B cell (primary cell): ENCODE data around the gene LZTR1. TPM values are rescaled to one million over a fixed set of nuclear protein-coding genes. Genes with fewer than 3 reads are reported as not detected.

Experiments
- ATAC-seq: fragments of 200-7000 bp; cut with Tn5 transposase; one replicate; pipeline ENCODE4 v1.10.0; 2021; ENCODE audit warnings: low read depth, mild to moderate bottlenecking, moderate number of reproducible peaks, moderate library complexity
- CTCF ChIA-PET: fragments of 350-600 bp; sonication (Branson Sonifier 250); formaldehyde crosslinking; loops from one replicate; lab custom pipeline; 2021; ENCODE audit warnings: antibody characterized with exemption, inconsistent platforms; lab: Charles Lee
- POLR2A ChIA-PET: fragments of 350-600 bp; sonication (Branson Sonifier 250); formaldehyde crosslinking; loops from one replicate; lab custom pipeline; 2021; ENCODE audit warnings: antibody characterized with exemption; lab: Charles Lee
- DNase-seq: peaks from one replicate; pipeline ENCODE4 v3.0.0; 2013
- H2AFZ ChIP-seq: 2 replicates; pipeline ENCODE4 v1.6.1; 2012; ENCODE audit warnings: mild to moderate bottlenecking, low read depth, low read length; ENCODE audit not compliant: insufficient read depth, poor library complexity, severe bottlenecking
- H3K27ac ChIP-seq, 2 donors: 1 replicate in 1 of 2; 2 replicates in 1 of 2; pipeline ENCODE4 v1.5.1; 2012 to 2013; ENCODE audit warnings: low read length in 2 of 2, mild to moderate bottlenecking in 2 of 2, moderate library complexity in 1 of 2
- H3K27me3 ChIP-seq, 4 experiments: fragments of 200-600 bp in 1 of 4; sonication (generic) in 1 of 4; replicated peaks in 1 of 4; 1 replicate in 2 of 4; 2 replicates in 2 of 4; pipeline versions ENCODE4 v1.6.1 to v1.7.0; 2013 to 2016; ENCODE audit warnings: low read length in 3 of 4, mild to moderate bottlenecking in 2 of 4, mixed read lengths in 1 of 4, moderate library complexity in 1 of 4; ENCODE audit not compliant: insufficient read depth in 4 of 4, control insufficient read depth in 3 of 4; ENCODE audit errors: control extremely low read depth in 1 of 4
- H3K36me3 ChIP-seq, 2 experiments: replicated peaks in 1 of 2; 1 replicate in 1 of 2; 2 replicates in 1 of 2; pipeline versions ENCODE4 v1.6.1 to v1.7.1; 2013; ENCODE audit warnings: low read length in 1 of 2; ENCODE audit not compliant: insufficient read depth in 2 of 2, control insufficient read depth in 1 of 2; ENCODE audit errors: control extremely low read depth in 1 of 2, extremely low read depth in 1 of 2
- H3K4me1 ChIP-seq, 2 donors: fragments of 200-600 bp in 1 of 2; sonication (generic) in 1 of 2; 1 replicate in 1 of 2; 2 replicates in 1 of 2; pipeline versions ENCODE4 v1.5.1 to v1.6.1; 2013 to 2017; ENCODE audit warnings: low read length in 2 of 2; ENCODE audit not compliant: control insufficient read depth in 2 of 2, insufficient read depth in 2 of 2
- H3K4me2 ChIP-seq: replicated peaks from 2 replicates; pipeline ENCODE3; 2012; ENCODE audit warnings: mild to moderate bottlenecking, low read depth, low read length; ENCODE audit not compliant: poor library complexity, severe bottlenecking
- H3K4me3 ChIP-seq, 5 experiments: fragments of 200-600 bp in 1 of 5; sonication (generic) in 1 of 5; 1 replicate in 3 of 5; 2 replicates in 2 of 5; pipeline versions ENCODE4 v1.5.1 to v1.7.0; 2011 to 2016; ENCODE audit warnings: low read length in 4 of 5, mild to moderate bottlenecking in 4 of 5, low read depth in 2 of 5, control low read depth in 1 of 5, moderate library complexity in 1 of 5; ENCODE audit not compliant: insufficient read depth in 1 of 5; ENCODE audit errors: control extremely low read depth in 1 of 5, extremely low read depth in 1 of 5
- H3K79me2 ChIP-seq: fragments of 200-600 bp; sonication (generic); one replicate; pipeline ENCODE4 v1.6.0; 2016; ENCODE audit warnings: low read length; ENCODE audit not compliant: control insufficient read depth, insufficient read depth
- H3K9ac ChIP-seq: fragments of 200-600 bp; sonication (generic); 2 replicates; pipeline ENCODE4 v1.6.1; 2017; ENCODE audit warnings: mild to moderate bottlenecking, low read length, moderate library complexity
- H3K9me3 ChIP-seq, 3 donors: one replicate each; pipeline versions ENCODE4 v1.6.1 to v1.7.1; 2013; ENCODE audit warnings: low read length in 2 of 3; ENCODE audit not compliant: control insufficient read depth in 2 of 3, insufficient read depth in 1 of 3; ENCODE audit errors: control extremely low read depth in 1 of 3
- H4K20me1 ChIP-seq: 2 replicates; pipeline ENCODE4 v1.6.0; 2012; ENCODE audit warnings: mild to moderate bottlenecking, low read length; ENCODE audit not compliant: insufficient read depth, control insufficient read depth, poor library complexity, severe bottlenecking
- H3K27ac Mint-ChIP-seq: one replicate; pipeline ENCODE4 v1.8.0; 2021; ENCODE audit warnings: mixed read lengths
- H3K27me3 Mint-ChIP-seq: one replicate; pipeline ENCODE4 v1.8.0; 2021; ENCODE audit warnings: mixed read lengths
- H3K4me1 Mint-ChIP-seq: one replicate; pipeline ENCODE4 v1.8.0; 2021; ENCODE audit warnings: mixed read lengths
- H3K4me3 Mint-ChIP-seq: one replicate; pipeline ENCODE4 v1.8.0; 2021; ENCODE audit warnings: mixed read lengths
- H3K9me3 Mint-ChIP-seq: one replicate; pipeline ENCODE4 v1.8.0; 2022; ENCODE audit warnings: mixed read lengths; ENCODE audit not compliant: insufficient read depth
- EZH2 ChIP-seq: IDR thresholded peaks from 2 replicates; pipeline ENCODE4 v1.6.1; 2012; ENCODE audit warnings: borderline replicate concordance, low read depth, mild to moderate bottlenecking, moderate library complexity, low read length; ENCODE audit not compliant: insufficient read depth, poor library complexity, severe bottlenecking
- WGBS: methylation state at CpG from one replicate; pipeline ENCODE4 v1.1.5; 2013; ENCODE audit warnings: missing lambda C conversion rate; ENCODE audit not compliant: insufficient coverage; 5-methylcytosine and 5-hydroxymethylcytosine counted together
- intact Hi-C: fragments of 100-400 bp; cut with micrococcal nuclease; formaldehyde crosslinking; loops from one replicate; pipeline ENCODE4 v1.10.0; 2022
- polyA plus RNA-seq: library from polyadenylated mRNA; depleted of rRNA; stranded (reverse); fragments of >200 nt; gene quantifications from 2 replicates; pipeline ENCODE4 v1.2.3, GENCODE V29; 2012
- total RNA-seq, 2 donors: library from RNA; stranded (reverse); fragments of 120-200 nt in 1 of 2; gene quantifications; 1 replicate in 1 of 2; 2 replicates in 1 of 2; pipeline versions ENCODE4 v1.2.3 to v1.2.4, GENCODE V29; 2013 to 2022
- TF ChIP-seq, protein P1 (sequence below): fragments of 200-600 bp; IDR thresholded peaks from one replicate; pipeline ENCODE4 v1.8.0; 2022; ENCODE audit warnings: antibody characterized with exemption, mild to moderate bottlenecking

LZTR1 gene
- total and polyA plus RNA-seq, 2 donors (not counting 1 experiment from before 2014, with no cell fraction given): 75.7 to 94.8 TPM

DNA sequence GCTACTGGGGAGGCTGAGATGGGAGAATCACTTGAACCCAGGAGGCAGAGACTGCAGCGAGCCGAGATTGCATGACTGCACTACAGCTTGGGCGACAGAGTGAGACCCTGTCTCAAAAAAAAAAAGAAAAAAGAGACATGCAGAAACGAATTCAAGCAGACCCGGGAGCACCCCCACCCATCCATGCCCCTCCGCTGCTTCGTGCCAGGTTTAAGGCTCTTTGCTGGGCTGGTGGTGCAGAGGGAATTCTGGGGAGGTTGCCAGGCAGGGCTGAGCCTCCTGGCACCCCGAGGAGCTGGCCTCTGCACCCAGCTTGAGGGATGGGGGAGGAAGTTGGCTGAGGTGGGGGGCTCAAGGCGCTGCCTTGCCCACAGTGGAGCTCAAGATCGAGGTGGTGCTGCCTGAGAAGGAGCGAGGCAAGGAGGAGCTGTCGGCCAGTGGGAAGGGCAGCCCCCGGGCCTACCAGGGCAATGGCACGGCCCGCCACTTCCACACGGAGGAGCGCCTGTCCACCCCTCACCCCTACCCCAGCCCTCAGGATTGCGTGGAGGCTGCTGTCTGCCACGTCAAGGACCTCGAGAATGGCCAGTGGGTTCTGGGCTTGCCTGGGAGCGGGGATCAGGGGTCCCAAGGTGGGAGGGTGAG lies 9.0 kb upstream of the LZTR1 start:
- ATAC-seq: no peak
- Histone ChIP-seq H3K36me3 (no peaks in the 10 kb centered on the region), H3K4me3 (no peak overlapping the region), H3K79me2 (no peaks in the 10 kb centered on the region), H3K27ac (peak overlapping the region in 1 of 2 donors; percentile 30), H3K27me3 (no peaks in the 10 kb centered on the region), H4K20me1 (no peaks in the 10 kb centered on the region), H2AFZ (no peak overlapping the region), H3K9me3 (peaks cover 0 to 6% (median 0%) of the 10 kb centered on the region in 3 donors), H3K9ac (no peak overlapping the region), H3K4me2 (peak overlapping the region; percentile 47), H3K4me1 (peaks cover 25 to 37% of the 10 kb centered on the region in 2 donors)
- WGBS: 72% methylated on average over 10 of the region's 21 CpGs
- ChIA-PET CTCF (interaction anchor here (0.7 to 2.1 kb wide), 3 partner anchors 11 to 1121 kb away, joined by 3 to 5 read pairs (median 5); no protein-coding TSS in a partner anchor), POLR2A (interaction anchor here (0.7 kb wide), 1 partner anchor 47 kb away, joined by 3 read pairs; no protein-coding TSS in a partner anchor)
- Mint-ChIP-seq H3K9me3 (no peaks in the 10 kb centered on the region), H3K4me3 (no peak overlapping the region), H3K4me1 (peaks cover 29% of the 10 kb centered on the region), H3K27ac (no peak overlapping the region), H3K27me3 (no peaks in the 10 kb centered on the region)
- DNase-seq: no peak
- TF ChIP-seq, protein P1, sequence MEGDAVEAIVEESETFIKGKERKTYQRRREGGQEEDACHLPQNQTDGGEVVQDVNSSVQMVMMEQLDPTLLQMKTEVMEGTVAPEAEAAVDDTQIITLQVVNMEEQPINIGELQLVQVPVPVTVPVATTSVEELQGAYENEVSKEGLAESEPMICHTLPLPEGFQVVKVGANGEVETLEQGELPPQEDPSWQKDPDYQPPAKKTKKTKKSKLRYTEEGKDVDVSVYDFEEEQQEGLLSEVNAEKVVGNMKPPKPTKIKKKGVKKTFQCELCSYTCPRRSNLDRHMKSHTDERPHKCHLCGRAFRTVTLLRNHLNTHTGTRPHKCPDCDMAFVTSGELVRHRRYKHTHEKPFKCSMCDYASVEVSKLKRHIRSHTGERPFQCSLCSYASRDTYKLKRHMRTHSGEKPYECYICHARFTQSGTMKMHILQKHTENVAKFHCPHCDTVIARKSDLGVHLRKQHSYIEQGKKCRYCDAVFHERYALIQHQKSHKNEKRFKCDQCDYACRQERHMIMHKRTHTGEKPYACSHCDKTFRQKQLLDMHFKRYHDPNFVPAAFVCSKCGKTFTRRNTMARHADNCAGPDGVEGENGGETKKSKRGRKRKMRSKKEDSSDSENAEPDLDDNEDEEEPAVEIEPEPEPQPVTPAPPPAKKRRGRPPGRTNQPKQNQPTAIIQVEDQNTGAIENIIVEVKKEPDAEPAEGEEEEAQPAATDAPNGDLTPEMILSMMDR: no peak
- no peak for TF ChIP-seq EZH2
- intact Hi-C loops: no loop called here

DNA sequence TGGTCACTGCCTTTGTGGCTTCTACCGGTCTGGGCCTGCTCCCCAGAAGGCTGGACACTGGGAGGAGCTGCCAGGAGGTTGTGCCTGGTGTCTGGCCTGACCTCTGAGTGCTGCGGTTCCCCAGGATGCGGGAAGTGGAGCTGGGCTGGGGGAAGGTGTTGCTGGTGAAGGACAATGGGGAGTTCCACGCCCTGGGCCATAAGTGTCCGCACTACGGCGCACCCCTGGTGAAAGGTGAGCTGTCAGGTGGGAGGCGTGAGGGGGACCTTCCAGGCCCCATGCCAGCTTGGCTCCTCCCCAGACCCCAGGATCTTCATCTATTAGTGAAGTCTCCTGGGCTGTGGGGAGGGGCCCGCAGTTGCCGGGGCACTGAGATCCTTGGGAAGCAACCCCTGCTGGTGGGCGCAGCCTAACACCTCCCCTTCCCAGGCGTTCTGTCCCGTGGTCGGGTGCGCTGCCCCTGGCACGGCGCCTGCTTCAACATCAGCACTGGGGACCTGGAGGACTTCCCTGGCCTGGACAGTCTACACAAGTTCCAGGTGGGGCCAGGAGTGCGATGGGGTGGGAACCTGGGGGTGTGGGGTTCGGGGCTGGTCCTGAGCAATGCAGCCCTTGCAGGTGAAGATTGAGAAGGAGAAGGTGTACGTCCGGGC lies 8.3 kb upstream of the LZTR1 start:
- POLR2A ChIA-PET: interaction anchor here (0.7 kb wide), 1 partner anchor 48 kb away, joined by 3 read pairs; no protein-coding TSS in a partner anchor
- intact Hi-C loops: no loop called here

More for the DNA sequence above, 8.3 kb upstream of the LZTR1 start:
- Mint-ChIP-seq H3K27me3 (no peaks in the 10 kb centered on the region), H3K4me1 (peaks cover 23% of the 10 kb centered on the region), H3K9me3 (no peaks in the 10 kb centered on the region), H3K4me3 (no peak overlapping the region), H3K27ac (no peak overlapping the region)
- Histone ChIP-seq H3K9me3 (peaks cover 0 to 13% (median 6%) of the 10 kb centered on the region in 3 donors), H3K4me3 (no peak overlapping the region), H3K27ac (no peak overlapping the region), H2AFZ (no peak overlapping the region), H3K9ac (no peak overlapping the region), H3K27me3 (no peaks in the 10 kb centered on the region), H3K4me2 (no peak overlapping the region), H3K4me1 (peaks cover 18 to 29% of the 10 kb centered on the region in 2 donors), H3K79me2 (no peaks in the 10 kb centered on the region), H3K36me3 (no peaks in the 10 kb centered on the region), H4K20me1 (no peaks in the 10 kb centered on the region)
- CTCF ChIA-PET: interaction anchor here (2.1 kb wide), 1 partner anchor 14 kb away, joined by 5 read pairs; no protein-coding TSS in a partner anchor
- no peak for TF ChIP-seq EZH2
- TF ChIP-seq, protein P1: no peak
- WGBS: 85% methylated on average over 13 of the region's 21 CpGs
- DNase-seq (no peak), ATAC-seq (no peak)
